IMR-90 (cell line): ENCODE measurements around the gene QSOX2. TPM values are rescaled to one million over a fixed set of nuclear protein-coding genes. Genes with fewer than 3 reads are reported as not detected.

ENCODE experiments used
- ATAC-seq: fragments of 200-7000 bp; cut with Tn5 transposase; 2 replicates; pipeline ENCODE4 v1.9.1; 2020; ENCODE audit warnings: low read depth, mild to moderate bottlenecking, moderate library complexity
- BruUV-seq: library from RNA; stranded (reverse); fragments of 400-500 nt; replicated peaks from 2 replicates; lab custom pipeline; 2021; lab: Mats Ljungman, UMichigan
- CTCF ChIA-PET: fragments of 300-600 bp; formaldehyde crosslinking; extraction: SDS; loops from one replicate; lab custom pipeline; 2021; ENCODE audit warnings: antibody characterized with exemption; lab: Yijun Ruan, JAX
- POLR2A ChIA-PET: fragments of 300-600 bp; sonication (Branson Sonifier 250); formaldehyde crosslinking; loops from one replicate; lab custom pipeline; 2022; ENCODE audit warnings: antibody characterized with exemption; ENCODE audit not compliant: unreplicated experiment; lab: Charles Lee
- DNase-seq: peaks from one replicate; pipeline ENCODE4 v3.0.0; 2013
- H2AFZ ChIP-seq: replicated peaks from 2 replicates; pipeline ENCODE3; 2013; ENCODE audit warnings: low read length, mild to moderate bottlenecking; ENCODE audit not compliant: poor library complexity
- H2AK5ac ChIP-seq: 2 replicates; pipeline ENCODE4 v1.6.1; 2013; ENCODE audit warnings: low read depth, low read length, inconsistent platforms
- H2AK9ac ChIP-seq: replicated peaks from 2 replicates; pipeline ENCODE3; 2013; ENCODE audit warnings: mild to moderate bottlenecking, low read depth, low read length, moderate library complexity; ENCODE audit not compliant: poor library complexity
- H2BK120ac ChIP-seq: 2 replicates; pipeline ENCODE4 v1.6.1; 2013; ENCODE audit warnings: low read depth, low read length, inconsistent platforms
- H2BK15ac ChIP-seq: 3 replicates; pipeline ENCODE4 v1.6.1; 2013; ENCODE audit warnings: low read depth, low read length, inconsistent platforms
- H2BK20ac ChIP-seq: 2 replicates; pipeline ENCODE4 v1.6.1; 2013; ENCODE audit warnings: low read depth, mild to moderate bottlenecking, inconsistent platforms, low read length, moderate library complexity
- H2BK5ac ChIP-seq: 2 replicates; pipeline ENCODE4 v1.6.1; 2013; ENCODE audit warnings: mild to moderate bottlenecking, low read depth, low read length, inconsistent platforms; ENCODE audit not compliant: poor library complexity, severe bottlenecking
- H3K14ac ChIP-seq: replicated peaks from 2 replicates; pipeline ENCODE4 v1.6.1; 2013; ENCODE audit warnings: low read depth, low read length, inconsistent platforms
- H3K18ac ChIP-seq: 2 replicates; pipeline ENCODE4 v1.6.1; 2013; ENCODE audit warnings: low read depth, low read length, control low read depth
- H3K23ac ChIP-seq: 2 replicates; pipeline ENCODE4 v1.6.1; 2013; ENCODE audit warnings: low read depth, low read length, inconsistent platforms
- H3K27ac ChIP-seq: 2 replicates; pipeline ENCODE4 v1.5.1; 2013; ENCODE audit warnings: mild to moderate bottlenecking, control low read depth, low read length; ENCODE audit not compliant: insufficient read depth
- H3K27me3 ChIP-seq: 2 replicates; pipeline ENCODE4 v1.6.1; 2013; ENCODE audit warnings: low read length; ENCODE audit not compliant: control insufficient read depth, insufficient read depth
- H3K36me3 ChIP-seq: 2 replicates; pipeline ENCODE4 v1.6.1; 2013; ENCODE audit warnings: low read length, mixed read lengths; ENCODE audit not compliant: control insufficient read depth, insufficient read depth
- H3K4ac ChIP-seq: 2 replicates; pipeline ENCODE4 v1.6.1; 2013; ENCODE audit warnings: low read depth, low read length, inconsistent platforms
- H3K4me1 ChIP-seq: 2 replicates; pipeline ENCODE4 v1.6.1; 2013; ENCODE audit warnings: low read length, mixed read lengths; ENCODE audit not compliant: control insufficient read depth, insufficient read depth
- H3K4me2 ChIP-seq: 2 replicates; pipeline ENCODE4 v1.6.1; 2013; ENCODE audit warnings: low read depth, mild to moderate bottlenecking, control low read depth, low read length, moderate library complexity
- H3K4me3 ChIP-seq: 2 replicates; pipeline ENCODE4 v1.5.1; 2013; ENCODE audit warnings: low read depth, mild to moderate bottlenecking, control low read depth, low read length, moderate library complexity; ENCODE audit not compliant: insufficient read depth
- H3K56ac ChIP-seq: 2 replicates; pipeline ENCODE4 v1.6.1; 2013; ENCODE audit warnings: low read length, inconsistent platforms; ENCODE audit not compliant: insufficient read depth; ENCODE audit errors: extremely low read depth
- H3K79me1 ChIP-seq, 2 experiments: 2 replicates each; pipeline ENCODE4 v1.6.1; 2013; ENCODE audit warnings: low read length in 2 of 2, inconsistent platforms in 1 of 2, low read depth in 1 of 2
- H3K9ac ChIP-seq: 2 replicates; pipeline ENCODE4 v1.6.1; 2013; ENCODE audit warnings: low read depth, low read length, control low read depth
- H3K9me1 ChIP-seq: 2 replicates; pipeline ENCODE4 v1.6.1; 2013; ENCODE audit warnings: low read length, inconsistent platforms; ENCODE audit not compliant: insufficient read depth
- H3K9me3 ChIP-seq: 2 replicates; pipeline ENCODE4 v1.6.1; 2013; ENCODE audit warnings: low read length; ENCODE audit not compliant: control insufficient read depth, insufficient read depth
- H4K20me1 ChIP-seq: 2 replicates; pipeline ENCODE4 v1.6.1; 2013; ENCODE audit warnings: low read length, inconsistent platforms; ENCODE audit not compliant: insufficient read depth
- H4K5ac ChIP-seq: 2 replicates; pipeline ENCODE4 v1.6.1; 2013; ENCODE audit warnings: mild to moderate bottlenecking, low read depth, low read length, control low read depth
- H4K8ac ChIP-seq, 2 experiments: 2 replicates each; pipeline ENCODE4 v1.6.1; 2013; ENCODE audit warnings: low read depth in 2 of 2, low read length in 2 of 2, control low read depth in 1 of 2, inconsistent platforms in 1 of 2
- H4K91ac ChIP-seq: 2 replicates; pipeline ENCODE4 v1.6.1; 2013; ENCODE audit warnings: low read depth, low read length, inconsistent platforms; ENCODE audit not compliant: insufficient read depth
- BHLHE40 ChIP-seq: fragments of 150-350 bp; IDR thresholded peaks from 2 replicates; pipeline ENCODE4 v1.6.1; 2016; ENCODE audit warnings: mild to moderate bottlenecking, low read depth, low read length
- CEBPB ChIP-seq: IDR thresholded peaks from 2 replicates; pipeline ENCODE4 v1.6.1; 2012; ENCODE audit warnings: low read depth, low read length, improper control_type of control experiment
- CHD1 ChIP-seq: IDR thresholded peaks from 2 replicates; pipeline ENCODE4 v1.6.1; 2012; ENCODE audit warnings: low read depth, low read length, improper control_type of control experiment
- CTCF ChIP-seq: conservative IDR thresholded peaks from 2 replicates; pipeline ENCODE4 v1.5.1; 2012; ENCODE audit warnings: mild to moderate bottlenecking, low read depth, low read length, improper control_type of control experiment
- MXI1 ChIP-seq: IDR thresholded peaks from 2 replicates; pipeline ENCODE4 v1.6.1; 2012; ENCODE audit warnings: low read depth, mild to moderate bottlenecking, low read length, moderate library complexity, borderline replicate concordance
- RCOR1 ChIP-seq: IDR thresholded peaks from 2 replicates; pipeline ENCODE4 v1.6.1; 2012; ENCODE audit warnings: mild to moderate bottlenecking, low read length, improper control_type of control experiment; ENCODE audit not compliant: insufficient replicate concordance
- RFX5 ChIP-seq: IDR thresholded peaks from 2 replicates; pipeline ENCODE4 v1.8.0; 2012; ENCODE audit warnings: low read depth, mild to moderate bottlenecking, low read length, moderate library complexity
- SMC3 ChIP-seq: fragments of 150-350 bp; IDR thresholded peaks from 2 replicates; pipeline ENCODE4 v1.6.1; 2016; ENCODE audit warnings: low read depth, mild to moderate bottlenecking, antibody characterized with exemption, low read length, moderate library complexity
- USF2 ChIP-seq: fragments of 150-350 bp; IDR thresholded peaks from 2 replicates; pipeline ENCODE4 v1.6.1; 2017; ENCODE audit warnings: mild to moderate bottlenecking, antibody characterized with exemption, low read length, low read depth
- WGBS, 2 experiments: methylation state at CpG; one replicate each; pipeline versions ENCODE4 v1.1.5 to v1.1.7; 2013; ENCODE audit warnings: missing lambda C conversion rate in 2 of 2; ENCODE audit not compliant: insufficient read length in 1 of 2; ENCODE audit errors: extremely low coverage in 2 of 2; 5-methylcytosine and 5-hydroxymethylcytosine counted together
- dilution Hi-C: fragments of 300-500 bp; cut with HindIII; formaldehyde crosslinking; loops from one replicate; pipeline ENCODE4 v1.14.3; 2018; ENCODE audit warnings: low sequenced_read_pairs; ENCODE audit not compliant: unreplicated experiment
- in situ Hi-C: fragments of 300-500 bp; cut with MboI; formaldehyde crosslinking; loops from 3 replicates; pipeline ENCODE4 v1.14.3; 2019; ENCODE audit warnings: low sequenced_read_pairs, inconsistent platforms, mixed read lengths
- intact Hi-C: fragments of 100-400 bp; cut with micrococcal nuclease; formaldehyde crosslinking; loops from 2 replicates; pipeline ENCODE4 v1.10.0; 2022
- polyA plus RNA-seq, 3 experiments: library from polyadenylated mRNA; depleted of rRNA; stranded (reverse); fragments of >200 nt; gene quantifications; 2 replicates each; pipeline ENCODE4 v1.2.3, GENCODE V29; 2012; ENCODE audit warnings: low replicate concordance in 1 of 3
- total RNA-seq: library from RNA; depleted of rRNA; stranded (reverse); fragments of >200 nt; gene quantifications from 2 replicates; pipeline ENCODE4 v1.2.3, GENCODE V29; 2012

QSOX2 gene
- total and polyA plus RNA-seq, 2 of the 4 experiments (the other 2 are of a cell fraction) = 5.9 to 12.9 TPM

GRCh38 chr9:136293476-136294077 lies 48.0 kb upstream of the QSOX2 start:
- Histone ChIP-seq H4K91ac (no peak overlapping the region), H3K9me3 (no peaks in the 10 kb centered on the region; the same call in 1 of the 2 replicates), H3K27me3 (peaks cover 38% of the 10 kb centered on the region), H2AFZ (peak overlapping the region; percentile 74), H3K36me3 (no peaks in the 10 kb centered on the region), H3K9ac (no peak overlapping the region), H3K4ac (no peak overlapping the region), H3K14ac (no peak overlapping the region), H4K8ac (no peak overlapping the region), H3K56ac (no peak overlapping the region), H3K18ac (no peak overlapping the region), H4K20me1 (no peaks in the 10 kb centered on the region), H2BK15ac (no peak overlapping the region), H4K5ac (no peak overlapping the region), H2BK20ac (no peak overlapping the region), H2BK5ac (no peak overlapping the region), H2AK9ac (no peak overlapping the region), H3K4me1 (no peaks in the 10 kb centered on the region), H3K4me3 (no peak overlapping the region), H2BK120ac (no peak overlapping the region), H3K23ac (no peak overlapping the region), H3K79me1 (no peaks in the 10 kb centered on the region), H3K27ac (no peak overlapping the region), H3K4me2 (no peak overlapping the region), H3K9me1 (no peaks in the 10 kb centered on the region), H2AK5ac (no peak overlapping the region)
- no TSS peak for BruUV-seq
- WGBS, 2 experiments = 75 to 100% methylated on average over 1 to 14 of the region's 14 CpGs
- TF ChIP-seq CEBPB = no peak
- TF ChIP-seq BHLHE40 = no peak
- TF ChIP-seq MXI1 = no peak
- no peak for TF ChIP-seq RCOR1
- no peak for TF ChIP-seq CTCF
- TF ChIP-seq USF2 = no peak
- no peak for TF ChIP-seq SMC3
- no peak for TF ChIP-seq CHD1
- TF ChIP-seq RFX5 = no peak
- intact Hi-C loops (no loop called here), dilution Hi-C loops (no loop called here), in situ Hi-C loops (no loop called here)
- CTCF ChIA-PET = no interaction called here
- POLR2A ChIA-PET = no interaction called here
- ATAC-seq (no peak), DNase-seq (no peak)
